H1 (cell line): ENCODE data around the gene GMEB1. TPM values are rescaled to one million over a fixed set of nuclear protein-coding genes. Genes with fewer than 3 reads are reported as not detected.

Experiments
- CTCF ChIA-PET: fragments of 300-600 bp; sonication (Branson Sonifier 250); formaldehyde crosslinking; loops from one replicate; lab custom pipeline; 2021; ENCODE audit not compliant: partially characterized antibody; lab: Charles Lee
- POLR2A ChIA-PET: fragments of 300-600 bp; sonication (Branson Sonifier 250); formaldehyde crosslinking; loops from one replicate; lab custom pipeline; 2021; ENCODE audit warnings: inconsistent platforms; ENCODE audit not compliant: partially characterized antibody; lab: Charles Lee
- DNase-seq, 2 experiments: peaks; one replicate each; pipeline versions ENCODE4 v3.0.0 to v3.0.0-alpha.2; 2010 to 2022; ENCODE audit warnings: low spot score in 2 of 2, low read depth in 1 of 2, mixed read lengths in 1 of 2
- FAIRE-seq: peaks from 2 replicates; lab custom pipeline; 2011; peaks lifted over from hg19 to GRCh38; lab: Jason Lieb, UNC
- H2AFZ ChIP-seq: 2 replicates; pipeline ENCODE4 v1.8.1; 2012; ENCODE audit warnings: low read length, inconsistent platforms
- H2AK5ac ChIP-seq: 2 replicates; pipeline ENCODE4 v1.6.1; 2013; ENCODE audit warnings: low read depth, low read length
- H2BK120ac ChIP-seq: replicated peaks from 2 replicates; pipeline ENCODE3; 2013; ENCODE audit warnings: low read depth, low read length, inconsistent platforms
- H2BK12ac ChIP-seq: 2 replicates; pipeline ENCODE4 v1.6.1; 2013; ENCODE audit warnings: low read depth, low read length
- H2BK15ac ChIP-seq: 2 replicates; pipeline ENCODE4 v1.6.1; 2013; ENCODE audit warnings: low read length
- H2BK20ac ChIP-seq: 2 replicates; pipeline ENCODE4 v1.6.1; 2013; ENCODE audit warnings: low read length
- H2BK5ac ChIP-seq: 2 replicates; pipeline ENCODE4 v1.6.1; 2013; ENCODE audit warnings: low read depth, low read length
- H3K14ac ChIP-seq: 2 replicates; pipeline ENCODE4 v1.6.1; 2013; ENCODE audit warnings: inconsistent platforms; ENCODE audit not compliant: insufficient read length
- H3K18ac ChIP-seq: 2 replicates; pipeline ENCODE4 v1.6.1; 2013; ENCODE audit warnings: low read length; ENCODE audit errors: extremely low read depth
- H3K23ac ChIP-seq: 2 replicates; pipeline ENCODE4 v1.6.1; 2013; ENCODE audit warnings: inconsistent platforms; ENCODE audit not compliant: insufficient read length
- H3K23me2 ChIP-seq: 2 replicates; pipeline ENCODE4 v1.6.1; 2013; ENCODE audit warnings: low read depth, low read length
- H3K27ac ChIP-seq: 2 replicates; pipeline ENCODE4 v1.6.1; 2011; ENCODE audit warnings: low read depth, low read length, inconsistent platforms
- H3K27me3 ChIP-seq, 4 experiments: replicated peaks in 1 of 4; 1 replicate in 1 of 4; 2 replicates in 3 of 4; pipeline versions ENCODE4 v1.6.1 to v1.8.1; 2011 to 2013; ENCODE audit warnings: low read length in 3 of 4, mild to moderate bottlenecking in 3 of 4, inconsistent platforms in 2 of 4, mixed read lengths in 2 of 4, moderate library complexity in 1 of 4; ENCODE audit not compliant: control insufficient read depth in 3 of 4, insufficient read depth in 3 of 4; ENCODE audit errors: extremely low read depth in 1 of 4
- H3K36me3 ChIP-seq, 4 experiments: 2 replicates each; pipeline versions ENCODE4 v1.6.1 to v1.8.1; 2011 to 2013; ENCODE audit warnings: mild to moderate bottlenecking in 4 of 4, low read length in 3 of 4, moderate library complexity in 2 of 4, control low read depth in 1 of 4, inconsistent platforms in 1 of 4; ENCODE audit not compliant: insufficient read depth in 4 of 4, control insufficient read depth in 2 of 4
- H3K4ac ChIP-seq: replicated peaks from 2 replicates; pipeline ENCODE3; 2013; ENCODE audit warnings: low read length, low read depth, mixed read lengths, inconsistent platforms; ENCODE audit not compliant: insufficient read length
- H3K4me1 ChIP-seq, 4 experiments: replicated peaks in 1 of 4; 1 replicate in 1 of 4; 2 replicates in 3 of 4; pipeline versions ENCODE4 v1.6.1 to v1.8.1; 2011 to 2013; ENCODE audit warnings: low read length in 3 of 4, inconsistent platforms in 2 of 4, mixed read lengths in 1 of 4; ENCODE audit not compliant: insufficient read depth in 4 of 4, control insufficient read depth in 3 of 4
- H3K4me2 ChIP-seq, 2 experiments: 2 replicates each; pipeline versions ENCODE4 v1.6.1 to v1.8.1; 2011 to 2013; ENCODE audit warnings: low read depth in 2 of 2, low read length in 2 of 2, control low read depth in 1 of 2, inconsistent platforms in 1 of 2, mild to moderate bottlenecking in 1 of 2; ENCODE audit not compliant: insufficient read depth in 1 of 2
- H3K4me3 ChIP-seq, 4 experiments: fragments of 200-600, 300-600 bp in 1 of 4; sonication (generic), shearing (Covaris generic), sonication (Bioruptor Twin) in 1 of 4; 2 replicates each; pipeline versions ENCODE4 v1.5.1 to v1.8.1; 2011 to 2016; ENCODE audit warnings: low read length in 4 of 4, low read depth in 3 of 4, control low read depth in 2 of 4, inconsistent platforms in 2 of 4, mild to moderate bottlenecking in 2 of 4, mixed read lengths in 1 of 4, moderate library complexity in 1 of 4; ENCODE audit not compliant: insufficient read depth in 2 of 4; ENCODE audit errors: extremely low read depth in 1 of 4
- H3K56ac ChIP-seq: replicated peaks from 2 replicates; pipeline ENCODE3; 2013; ENCODE audit warnings: low read depth, mild to moderate bottlenecking, mixed read lengths, low read length, inconsistent platforms; ENCODE audit not compliant: insufficient read length
- H3K79me1 ChIP-seq: 2 replicates; pipeline ENCODE4 v1.6.1; 2013; ENCODE audit warnings: low read depth, low read length, control low read depth
- H3K79me2 ChIP-seq, 2 experiments: 2 replicates each; pipeline versions ENCODE4 v1.6.1 to v1.8.1; 2012 to 2013; ENCODE audit warnings: low read length in 2 of 2, mild to moderate bottlenecking in 2 of 2, inconsistent platforms in 1 of 2; ENCODE audit not compliant: insufficient read depth in 2 of 2, control insufficient read depth in 1 of 2
- H3K9ac ChIP-seq, 4 experiments: replicated peaks in 1 of 4; 1 replicate in 1 of 4; 2 replicates in 3 of 4; pipeline versions ENCODE4 v1.6.1 to v1.8.1; 2011 to 2013; ENCODE audit warnings: low read depth in 3 of 4, low read length in 3 of 4, control low read depth in 2 of 4, mild to moderate bottlenecking in 2 of 4, moderate library complexity in 2 of 4, inconsistent platforms in 1 of 4; ENCODE audit errors: extremely low read depth in 1 of 4
- H3K9me3 ChIP-seq, 2 experiments: 2 replicates each; pipeline versions ENCODE4 v1.6.1 to v1.8.1; 2012 to 2013; ENCODE audit warnings: mild to moderate bottlenecking in 2 of 2, moderate library complexity in 2 of 2, control low read depth in 1 of 2, inconsistent platforms in 1 of 2, low read depth in 1 of 2, low read length in 1 of 2, mixed read lengths in 1 of 2; ENCODE audit not compliant: insufficient read depth in 2 of 2
- H4K20me1 ChIP-seq, 2 experiments: replicated peaks in 1 of 2; 2 replicates each; pipeline versions ENCODE3 to v1.8.1; 2011 to 2013; ENCODE audit warnings: inconsistent platforms in 2 of 2, low read length in 2 of 2, mild to moderate bottlenecking in 1 of 2; ENCODE audit not compliant: insufficient read depth in 2 of 2, control insufficient read depth in 1 of 2
- H4K5ac ChIP-seq: 2 replicates; pipeline ENCODE4 v1.6.1; 2013; ENCODE audit warnings: low read length, low read depth, mixed read lengths, inconsistent platforms; ENCODE audit not compliant: insufficient read length
- H4K8ac ChIP-seq: 2 replicates; pipeline ENCODE4 v1.8.0; 2013; ENCODE audit warnings: mild to moderate bottlenecking, moderate library complexity, low read length, inconsistent platforms; ENCODE audit not compliant: insufficient read depth; ENCODE audit errors: extremely low read depth
- H4K91ac ChIP-seq: replicated peaks from 2 replicates; pipeline ENCODE3; 2013; ENCODE audit warnings: low read length, mixed read lengths, inconsistent platforms; ENCODE audit not compliant: insufficient read length
- ASH2L ChIP-seq: fragments of 200-600, 300-600 bp; sonication (generic); IDR thresholded peaks from one replicate; pipeline ENCODE4 v1.7.1; 2017; ENCODE audit warnings: low read length
- BACH1 ChIP-seq: IDR thresholded peaks from 2 replicates; pipeline ENCODE4 v1.6.1; 2012; ENCODE audit warnings: low read length, improper control_type of control experiment
- CBX5 ChIP-seq: fragments of 300-800, 300-1000 bp; sonication (generic); IDR thresholded peaks from 2 replicates; pipeline ENCODE4 v1.7.1; 2016; ENCODE audit warnings: antibody characterized with exemption, low read length, low read depth
- CHD2 ChIP-seq: IDR thresholded peaks from 2 replicates; pipeline ENCODE4 v1.6.1; 2012; ENCODE audit warnings: low read length, improper control_type of control experiment
- EZH2 ChIP-seq: fragments of 200-600 bp; sonication (generic); IDR thresholded peaks from 2 replicates; pipeline ENCODE4 v1.7.1; 2012; ENCODE audit warnings: low read depth, mild to moderate bottlenecking, moderate library complexity, low read length, inconsistent platforms; ENCODE audit not compliant: severe bottlenecking
- MAFK ChIP-seq: IDR thresholded peaks from 2 replicates; pipeline ENCODE4 v1.6.1; 2012; ENCODE audit warnings: low read depth, mild to moderate bottlenecking, improper control_type of control experiment, low read length
- RAD21 ChIP-seq, 2 experiments: IDR thresholded peaks in 1 of 2; conservative IDR thresholded peaks in 1 of 2; 2 replicates each; pipeline ENCODE4 v1.6.1; 2011; ENCODE audit warnings: low read depth in 2 of 2, low read length in 2 of 2, improper control_type of control experiment in 1 of 2, inconsistent platforms in 1 of 2, mild to moderate bottlenecking in 1 of 2, moderate library complexity in 1 of 2
- RXRA ChIP-seq: IDR thresholded peaks from 2 replicates; pipeline ENCODE4 v1.6.1; 2011; ENCODE audit warnings: low read depth, mild to moderate bottlenecking, low read length, moderate library complexity; ENCODE audit not compliant: insufficient read depth
- SIX5 ChIP-seq: IDR thresholded peaks from 2 replicates; pipeline ENCODE4 v1.6.1; 2011; ENCODE audit warnings: mild to moderate bottlenecking, low read depth, low read length
- SP4 ChIP-seq: IDR thresholded peaks from 2 replicates; pipeline ENCODE4 v1.6.1; 2012; ENCODE audit warnings: low read length, inconsistent platforms
- TCF12 ChIP-seq: IDR thresholded peaks from 2 replicates; pipeline ENCODE4 v1.6.1; 2011; ENCODE audit warnings: low read depth, mild to moderate bottlenecking, low read length
- WGBS, 2 experiments: shearing (Covaris generic) in 1 of 2; methylation state at CpG; one replicate each; pipeline versions ENCODE4 v1.1.6 to v1.1.7; 2013 to 2015; ENCODE audit warnings: low lambda C conversion rate in 2 of 2, mixed read lengths in 2 of 2, inconsistent platforms in 1 of 2, low coverage in 1 of 2, missing lambda C conversion rate in 1 of 2; ENCODE audit not compliant: insufficient replicate concordance in 2 of 2, insufficient coverage in 1 of 2, insufficient read length in 1 of 2; ENCODE audit errors: extremely low coverage in 1 of 2, missing lambda C conversion rate in 1 of 2; 5-methylcytosine and 5-hydroxymethylcytosine counted together
- polyA plus RNA-seq, 7 experiments: library from polyadenylated mRNA; depleted of rRNA in 3 of 7; stranded (reverse) in 5 of 7; unstranded in 2 of 7; fragments of >200 nt in 5 of 7; fragments of 200-250 nt in 2 of 7; gene quantifications; 1 replicate in 5 of 7; 2 replicates in 1 of 7; 4 replicates in 1 of 7; pipeline versions ENCODE4 v1.2.1 to v1.2.3, GENCODE V29; 2011 to 2013; ENCODE audit warnings: missing spikeins in 2 of 7, mixed read lengths in 2 of 7
- total RNA-seq: library from RNA; stranded (reverse); fragmentation: NEBNext Ultra II Directional; extraction: Animal tissue kit (Norgen Biotek cat#: 25700); gene quantifications from 2 replicates; pipeline ENCODE4 v1.2.1, GENCODE V29; 2021
- TF ChIP-seq, protein P1 (sequence below): IDR thresholded peaks from 2 replicates; pipeline ENCODE4 v1.6.1; 2011; ENCODE audit warnings: low read depth, mild to moderate bottlenecking, low read length; ENCODE audit not compliant: insufficient read depth

Gene GMEB1
- total and polyA plus RNA-seq, 2 of the 8 experiments (the other 6 are each of a cell fraction or from before 2014, with no cell fraction given) = 13.3 to 26.2 TPM

DNA sequence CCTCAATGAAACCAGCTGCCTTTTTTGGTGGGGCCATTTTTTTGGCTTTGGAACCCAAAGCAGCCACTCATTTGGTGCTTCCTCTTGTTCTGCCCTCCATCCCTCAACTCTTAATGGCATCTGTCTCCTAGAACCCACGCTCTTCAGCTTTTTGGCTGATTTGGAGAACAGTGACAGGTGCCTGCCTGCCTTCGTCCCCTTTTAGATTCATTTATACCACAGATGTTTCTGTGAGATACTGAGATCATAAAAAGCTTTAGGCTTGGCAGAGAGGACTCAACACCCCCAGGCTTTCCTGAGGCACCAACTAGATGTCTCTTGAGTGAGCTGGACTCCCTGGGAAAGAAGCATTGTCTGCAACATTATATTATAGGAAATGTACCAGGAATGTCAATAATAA lies 47.8 kb downstream of the GMEB1 start:
- no peaks in the 10 kb centered on the region for H3K23me2 ChIP-seq
- no peak overlapping the region for H3K27ac ChIP-seq
- TF ChIP-seq EZH2 (no peak), CBX5 (no peak), SP4 (no peak), CHD2 (no peak), RXRA (no peak), BACH1 (no peak), MAFK (no peak), SIX5 (no peak), TCF12 (no peak), ASH2L (no peak), RAD21 (IDR thresholded peaks at IDR 0.05 in 1 of 2, conservative IDR thresholded peaks at IDR 0.05 in 1 of 2; ENCODE audit: low read depth in 2 of 2, low read length in 2 of 2) (no peak)
- TF ChIP-seq, protein P1, sequence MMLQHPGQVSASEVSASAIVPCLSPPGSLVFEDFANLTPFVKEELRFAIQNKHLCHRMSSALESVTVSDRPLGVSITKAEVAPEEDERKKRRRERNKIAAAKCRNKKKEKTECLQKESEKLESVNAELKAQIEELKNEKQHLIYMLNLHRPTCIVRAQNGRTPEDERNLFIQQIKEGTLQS = no peak
- peaks cover 0 to 1% of the 10 kb centered on the region in 2 experiments for H4K20me1 ChIP-seq
- no peak overlapping the region for H4K5ac ChIP-seq
- no peak overlapping the region for H3K23ac ChIP-seq
- no peak overlapping the region for H3K4me2 ChIP-seq
- H3K56ac ChIP-seq = no peak overlapping the region
- no peak overlapping the region for H2AFZ ChIP-seq
- no peaks in the 10 kb centered on the region for H3K4me1 ChIP-seq
- H4K8ac ChIP-seq = no peak overlapping the region
- DNase-seq (no peak), FAIRE-seq (no peak)
- no peaks in the 10 kb centered on the region for H3K27me3 ChIP-seq
- H3K79me1 ChIP-seq = no peaks in the 10 kb centered on the region
- no peak overlapping the region for H2AK5ac ChIP-seq
- WGBS, 2 experiments = 94% methylated on average over 2 of the region's 2 CpGs; no CpG with 5 or more reads in 1 of the 2 experiments
- no peak overlapping the region; a peak in 1 of 7 replicates for H3K9ac ChIP-seq
- H3K79me2 ChIP-seq = no peaks in the 10 kb centered on the region
- no peak overlapping the region for H2BK15ac ChIP-seq
- no peak overlapping the region for H3K14ac ChIP-seq
- no peak overlapping the region for H4K91ac ChIP-seq
- POLR2A ChIA-PET = interaction anchor here (0.8 to 13.5 kb wide), 4 partner anchors 11 to 67 kb away, joined by 3 to 185 read pairs (median 4); partner anchors contain the start of genes RNU11 and YTHDF2
- no peak overlapping the region for H3K18ac ChIP-seq
- CTCF ChIA-PET = interaction anchor here (0.7 to 2.2 kb wide), 2 partner anchors 113 to 161 kb away, joined by 5 read pairs; no protein-coding TSS in a partner anchor
- no peaks in the 10 kb centered on the region for H3K9me3 ChIP-seq
- peaks cover 5 to 33% (median 20%) of the 10 kb centered on the region in 4 experiments; a peak in 7 of 8 replicates for H3K36me3 ChIP-seq
- H3K4me3 ChIP-seq = no peak overlapping the region
- no peak overlapping the region for H3K4ac ChIP-seq
- no peak overlapping the region for H2BK12ac ChIP-seq
- H2BK20ac ChIP-seq = no peak overlapping the region
- no peak overlapping the region for H2BK5ac ChIP-seq
- no peak overlapping the region for H2BK120ac ChIP-seq
